Sigmoid colon (tissue), 7 donors: ENCODE data around the gene BMPR1A. TPM values are rescaled to one million over a fixed set of nuclear protein-coding genes. Genes with fewer than 3 reads are reported as not detected.

Source experiments
- DNase-seq: peaks from one replicate; pipeline ENCODE4 v3.0.0-alpha.2; 2019
- H3K27ac ChIP-seq, 4 donors: fragments of 200-600 bp; sonication (generic); one replicate each; pipeline ENCODE4 v1.5.1; 2016 to 2019; ENCODE audit warnings: mild to moderate bottlenecking in 1 of 4
- H3K27me3 ChIP-seq, 3 donors: fragments of 200-600 bp; sonication (generic); one replicate each; pipeline ENCODE4 v1.5.1; 2019; ENCODE audit warnings: mild to moderate bottlenecking in 1 of 3
- H3K36me3 ChIP-seq, 4 donors: fragments of 200-600 bp; sonication (generic); one replicate each; pipeline ENCODE4 v1.5.1; 2016 to 2019
- H3K4me1 ChIP-seq, 4 donors: fragments of 200-600 bp; sonication (generic); one replicate each; pipeline ENCODE4 v1.5.1; 2017 to 2019
- H3K4me3 ChIP-seq, 4 donors: fragments of 200-600 bp; sonication (generic); one replicate each; pipeline ENCODE4 v1.5.1; 2017 to 2019; ENCODE audit warnings: mild to moderate bottlenecking in 2 of 4, moderate library complexity in 1 of 4
- H3K9me3 ChIP-seq, 4 donors: fragments of 200-600 bp in 3 of 4; sonication (generic) in 3 of 4; one replicate each; pipeline versions ENCODE4 v1.5.1 to v1.6.1; 2013 to 2019
- CTCF ChIP-seq, 4 experiments: fragments of 450-650 bp in 3 of 4; fragments of 200-600 bp in 1 of 4; IDR thresholded peaks; one replicate each; pipeline ENCODE4 v1.5.1; 2016 to 2019; ENCODE audit warnings: antibody characterized with exemption in 4 of 4, mild to moderate bottlenecking in 3 of 4, moderate library complexity in 2 of 4
- EP300 ChIP-seq, 4 donors: sonication (generic); formaldehyde crosslinking; IDR thresholded peaks; one replicate each; pipeline ENCODE4 v1.6.1; 2017; ENCODE audit warnings: antibody characterized with exemption in 4 of 4
- POLR2A ChIP-seq, 2 donors: fragments of 450-650 bp; IDR thresholded peaks; one replicate each; pipeline ENCODE4 v1.6.1; 2016; ENCODE audit warnings: antibody characterized with exemption in 2 of 2, mild to moderate bottlenecking in 2 of 2, moderate library complexity in 2 of 2
- POLR2AphosphoS5 ChIP-seq, 4 donors: sonication (generic); formaldehyde crosslinking; IDR thresholded peaks; one replicate each; pipeline ENCODE4 v1.6.1; 2017; ENCODE audit warnings: antibody characterized with exemption in 4 of 4
- WGBS, 2 donors: extraction: QIAGEN DNeasy Blood & Tissue Kit; methylation state at CpG; one replicate each; pipeline ENCODE4 v1.1.7; 2013; 5-methylcytosine and 5-hydroxymethylcytosine counted together
- intact Hi-C: fragments of 100-400 bp; cut with DNase I; formaldehyde crosslinking; loops from one replicate; pipeline ENCODE4 v1.15.1; 2023
- polyA plus RNA-seq, 3 donors: library from polyadenylated mRNA; stranded (reverse); fragments of 200-250 nt; gene quantifications; one replicate each; pipeline ENCODE4 v1.2.3, GENCODE V29; 2013
- total RNA-seq, 4 donors: library from RNA; depleted of rRNA; stranded (reverse); fragments of >200 nt; gene quantifications; one replicate each; pipeline ENCODE4 v1.1.0, GENCODE V29; 2016
- donor health status: healthy with polysubstance abuse.
- donor health status: Bipolar disorder and iron deficiency.
- donor health status: healthy.

BMPR1A gene
- total and polyA plus RNA-seq, 7 donors, result 5.5 to 145 (median 84.2) TPM

GRCh38 chr10:86752311-86752710 lies 4.1 kb upstream of the BMPR1A start:
- intact Hi-C loops, result no loop called here
- WGBS, 2 donors, result 16 to 75% methylated on average over 4 of the region's 4 CpGs
- H3K27me3 ChIP-seq, result no peaks in the 10 kb centered on the region
- no peaks in the 10 kb centered on the region for H3K9me3 ChIP-seq
- no peaks in the 10 kb centered on the region for H3K36me3 ChIP-seq
- H3K27ac ChIP-seq, result peak overlapping the region; percentile 31 to 100 (median 99)
- no peak for DNase-seq
- H3K4me3 ChIP-seq, result no peak overlapping the region
- no peak for TF ChIP-seq CTCF (IDR thresholded peaks at IDR 0.05)
- TF ChIP-seq EP300 (IDR thresholded peaks at IDR 0.05), result no peak
- no peak for TF ChIP-seq POLR2A (IDR thresholded peaks at IDR 0.05)
- TF ChIP-seq POLR2AphosphoS5 (IDR thresholded peaks at IDR 0.05), result no peak
- H3K4me1 ChIP-seq, result peaks cover 0 to 42% (median 25%) of the 10 kb centered on the region in 4 donors

- TF ChIP-seq EP300 (IDR thresholded peaks at IDR 0.05) (no peak), POLR2AphosphoS5 (IDR thresholded peaks at IDR 0.05) (no peak), POLR2A (IDR thresholded peaks at IDR 0.05) (no peak), CTCF (IDR thresholded peaks at IDR 0.05) (no peak)
- peak overlapping the region; percentile 31 to 100 (median 99) for H3K27ac ChIP-seq
- no peaks in the 10 kb centered on the region for H3K9me3 ChIP-seq
- peaks cover 0 to 36% (median 25%) of the 10 kb centered on the region in 4 donors for H3K4me1 ChIP-seq
- H3K36me3 ChIP-seq, result no peaks in the 10 kb centered on the region
- H3K27me3 ChIP-seq, result no peaks in the 10 kb centered on the region
- no peak for DNase-seq
- H3K4me3 ChIP-seq, result no peak overlapping the region
- 91 to 96% methylated on average over 2 of the region's 2 CpGs for WGBS, 2 donors
- intact Hi-C loops, result no loop called here
Observed at GRCh38 chr10:86753051-86753450, 3.4 kb upstream of the BMPR1A start.

GRCh38 chr10:86753638-86754434 lies 2.6 kb upstream of the BMPR1A start:
- intact Hi-C loops, result no loop called here

GRCh38 chr10:86755454-86755739 lies 1.0 kb upstream of the BMPR1A start:
- TF ChIP-seq POLR2AphosphoS5 (IDR thresholded peaks at IDR 0.05), result no peak
- TF ChIP-seq EP300 (IDR thresholded peaks at IDR 0.05), result peak in 1 of 4 donors; percentile 43

More at GRCh38 chr10:86753638-86754434, 2.6 kb upstream of the BMPR1A start:
- peak overlapping the region; percentile 98 to 100 (median 99) for H3K27ac ChIP-seq
- DNase-seq, result peak; percentile 71
- no peaks in the 10 kb centered on the region for H3K36me3 ChIP-seq
- H3K4me1 ChIP-seq, result peaks cover 0 to 33% (median 26%) of the 10 kb centered on the region in 4 donors
- no peaks in the 10 kb centered on the region for H3K9me3 ChIP-seq
- WGBS, 2 donors, result 89 to 90% methylated on average over 12 of the region's 12 CpGs
- H3K4me3 ChIP-seq, result no peak overlapping the region
- TF ChIP-seq CTCF (IDR thresholded peaks at IDR 0.05), result no peak
- peak in 1 of 4 donors; percentile 44 for TF ChIP-seq EP300 (IDR thresholded peaks at IDR 0.05)
- no peak for TF ChIP-seq POLR2A (IDR thresholded peaks at IDR 0.05)
- TF ChIP-seq POLR2AphosphoS5 (IDR thresholded peaks at IDR 0.05), result peak in 2 of 4 donors; percentile 8 to 48
- no peaks in the 10 kb centered on the region for H3K27me3 ChIP-seq

GRCh38 chr10:86755740-86756510 lies 494 bp upstream of the BMPR1A start:
- Histone ChIP-seq H3K27me3 (no peaks in the 10 kb centered on the region), H3K9me3 (no peaks in the 10 kb centered on the region), H3K36me3 (no peaks in the 10 kb centered on the region), H3K27ac (peak overlapping the region; percentile 98 to 100 (median 99)), H3K4me1 (peaks cover 0 to 51% (median 39%) of the 10 kb centered on the region in 4 donors), H3K4me3 (peak overlapping the region; percentile 69 to 94 (median 84))
- TF ChIP-seq POLR2A (IDR thresholded peaks at IDR 0.05) (peak; percentile 30 to 45), POLR2AphosphoS5 (IDR thresholded peaks at IDR 0.05) (peak; percentile 74 to 80 (median 77)), EP300 (IDR thresholded peaks at IDR 0.05) (peak in 1 of 4 donors; percentile 82), CTCF (IDR thresholded peaks at IDR 0.05) (no peak)
- peak; percentile 95 for DNase-seq
- intact Hi-C loops, result no loop called here
- 0 to 1% methylated on average over 89 of the region's 89 CpGs for WGBS, 2 donors

More at GRCh38 chr10:86755454-86755739, 1.0 kb upstream of the BMPR1A start:
- 1 to 9% methylated on average over 9 of the region's 9 CpGs for WGBS, 2 donors
- Histone ChIP-seq H3K27me3 (no peaks in the 10 kb centered on the region), H3K4me3 (peak overlapping the region; percentile 69 to 94 (median 84)), H3K36me3 (no peaks in the 10 kb centered on the region), H3K4me1 (peaks cover 0 to 45% (median 34%) of the 10 kb centered on the region in 4 donors), H3K9me3 (no peaks in the 10 kb centered on the region), H3K27ac (peak overlapping the region; percentile 98 to 100 (median 99))
- DNase-seq, result no peak
- intact Hi-C loops, result no loop called here
